NT2/D1 (cell line): ENCODE measurements around the gene ABCC4.

Experiments used
- SUZ12 ChIP-seq: IDR thresholded peaks from 2 replicates; pipeline ENCODE4 v1.6.1; 2011; ENCODE audit not compliant: insufficient read length, insufficient read depth; ENCODE audit errors: extremely low read depth
- YY1 ChIP-seq: IDR thresholded peaks from 2 replicates; pipeline ENCODE4 v1.6.1; 2011; ENCODE audit not compliant: insufficient read length, insufficient read depth
- ZNF274 ChIP-seq: IDR thresholded peaks from 2 replicates; pipeline ENCODE4 v1.6.1; 2011; ENCODE audit warnings: mild to moderate bottlenecking, low read depth, low read length

DNA sequence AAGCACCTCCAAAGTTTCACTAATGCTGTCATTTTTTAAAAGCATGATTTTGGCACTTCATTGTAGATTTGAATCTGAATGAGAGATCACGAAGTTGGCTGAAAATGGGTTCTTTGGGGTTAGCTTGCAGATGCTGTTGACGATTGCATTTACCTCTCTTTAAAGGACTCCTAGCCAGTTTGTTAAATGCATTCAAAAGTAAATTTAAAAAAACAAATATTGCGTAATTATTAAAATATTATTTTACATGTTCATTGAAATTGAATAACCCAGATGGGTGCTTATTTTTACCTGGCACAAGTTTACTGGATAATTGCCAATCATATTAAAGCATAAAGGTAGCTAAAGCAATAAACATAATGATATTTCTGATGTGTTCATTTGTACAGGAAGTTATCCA, 172.2 kb downstream of the ABCC4 start:
- TF ChIP-seq SUZ12, result no peak
- TF ChIP-seq YY1, result no peak
- TF ChIP-seq ZNF274, result no peak
